ENCODE measurements around the gene GPR52.
"Not testable (repeated sequence)": the region's sequence is repeated elsewhere in the genome, so short reads cannot be mapped to it uniquely, and the experiment has no call there.

The GPR52 gene

GRCh38 chr1:174447866-174448530, at the start of gene GPR52:
GPR52 (plus strand) TSS chr1:174447964; CDS start chr1:174448112, 148 bp downstream.
- DNase-seq (ENCODE audit: low read depth, low spot score), result no peak

DNA sequence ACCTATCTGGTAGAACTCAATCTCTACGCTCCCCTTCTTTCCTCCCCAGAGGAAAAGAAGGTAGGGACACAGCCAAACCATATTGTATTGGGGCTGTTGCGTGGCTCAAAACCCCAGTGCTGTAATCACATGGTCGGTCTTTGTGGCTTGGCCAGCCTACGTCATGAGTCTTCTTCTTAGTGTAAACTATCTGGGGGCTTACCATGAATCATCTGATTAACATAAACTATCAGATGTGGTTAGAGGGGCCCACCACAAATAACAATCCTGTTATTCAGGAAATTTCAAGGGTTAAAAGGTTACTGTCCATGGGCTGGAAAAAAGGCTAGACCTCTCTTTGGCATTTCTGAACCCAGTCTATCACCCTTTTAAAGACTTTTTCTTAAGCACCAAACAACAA, 49.5 kb upstream of the GPR52 start:
- no peak for DNase-seq (ENCODE audit: low read depth, low spot score)

DNA sequence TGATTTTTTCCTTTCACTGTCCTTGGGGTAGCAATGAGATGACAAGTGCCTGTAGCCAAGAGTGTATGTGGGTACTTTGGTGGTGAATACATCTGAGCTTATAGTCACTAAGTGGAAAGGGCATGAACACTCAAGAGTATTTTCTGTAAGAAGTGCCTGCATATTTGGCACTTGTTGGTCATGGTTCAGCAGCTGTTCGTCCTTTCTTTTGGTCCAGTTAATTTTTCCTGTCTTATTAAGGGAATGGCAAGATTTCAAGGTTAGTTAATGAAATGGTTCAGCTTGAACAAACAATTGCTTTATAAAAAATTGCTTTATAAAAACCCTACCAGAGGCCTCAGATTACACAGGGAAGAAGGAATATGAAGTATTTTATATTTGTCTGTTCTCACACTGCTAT, 48.6 kb upstream of the GPR52 start:
- DNase-seq (ENCODE audit: low read depth, low spot score), result no peak

DNA sequence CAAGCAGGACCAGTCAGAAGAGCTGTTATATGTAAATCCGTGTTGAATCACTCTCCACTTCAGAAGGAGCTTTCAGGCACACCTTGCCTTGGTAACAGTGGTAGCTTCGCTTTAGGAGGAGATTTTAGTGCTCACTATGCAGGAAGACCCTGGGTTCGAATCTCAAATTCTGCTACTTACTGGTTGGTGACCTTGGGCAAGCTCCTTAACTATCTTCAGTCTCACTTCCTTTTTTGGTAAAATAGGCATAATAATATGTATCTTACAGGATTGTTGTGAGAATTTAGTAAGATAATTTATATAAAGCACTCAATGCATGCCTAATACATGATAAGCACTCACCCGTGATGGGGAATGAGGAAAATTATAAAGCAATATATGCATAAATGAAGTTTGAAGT, 46.7 kb upstream of the GPR52 start:
- no peak for DNase-seq (ENCODE audit: low read depth, low spot score)

- DNase-seq (ENCODE audit: low read depth, low spot score), result no peak
Observed at GRCh38 chr1:174405219-174405618, 42.5 kb upstream of the GPR52 start.

DNA sequence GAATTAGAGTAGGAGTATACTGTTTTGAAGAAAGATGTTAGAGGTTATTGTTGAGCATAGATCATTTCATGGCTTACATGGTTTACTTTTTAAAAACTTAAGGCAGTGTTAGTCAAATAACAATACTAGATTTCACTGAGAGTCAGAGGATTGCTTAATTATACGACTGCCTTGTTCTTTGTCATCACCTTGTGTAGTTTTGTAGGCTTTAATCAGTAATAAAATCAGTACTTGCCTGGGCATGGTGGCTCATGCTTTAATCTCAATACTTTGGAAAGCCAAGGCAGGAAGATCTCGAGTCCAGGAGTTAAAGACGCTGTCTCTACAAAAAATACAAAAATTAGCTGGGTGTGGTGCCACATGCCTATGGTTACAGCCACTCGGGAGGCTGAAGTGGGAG, 41.3 kb upstream of the GPR52 start:
- DNase-seq (ENCODE audit: low read depth, low spot score), result no peak

- DNase-seq (ENCODE audit: low read depth, low spot score), result no peak
Observed at GRCh38 chr1:174407665-174408064, 40.1 kb upstream of the GPR52 start.

GRCh38 chr1:174408146-174408545, 39.6 kb upstream of the GPR52 start:
- DNase-seq (ENCODE audit: low read depth, low spot score), result no peak

GRCh38 chr1:174409801-174410200, 38.0 kb upstream of the GPR52 start:
- DNase-seq (ENCODE audit: low read depth, low spot score), result not testable (repeated sequence)

GRCh38 chr1:174413632-174414031, 34.1 kb upstream of the GPR52 start:
- DNase-seq (ENCODE audit: low read depth, low spot score), result no peak

DNA sequence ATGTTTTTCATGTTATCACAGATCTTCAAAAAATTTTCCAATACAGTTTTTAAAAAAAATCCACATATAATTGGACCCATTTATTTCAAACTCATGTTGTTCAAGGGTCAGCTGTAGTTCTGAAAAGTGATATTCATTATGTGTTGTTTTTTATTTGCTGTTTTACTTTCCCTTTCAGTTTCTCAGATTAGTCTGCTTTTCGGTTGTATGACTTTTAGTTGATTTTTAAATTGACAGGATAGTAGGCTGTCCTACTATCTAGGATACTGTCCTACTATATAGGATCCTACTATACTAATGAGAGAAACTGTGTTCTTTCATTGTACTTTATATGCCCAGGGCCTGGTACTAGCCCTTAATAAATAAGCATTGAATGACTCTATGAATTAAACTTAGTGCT, 33.6 kb upstream of the GPR52 start:
- no peak for DNase-seq (ENCODE audit: low read depth, low spot score)

GRCh38 chr1:174415506-174415905, 32.3 kb upstream of the GPR52 start:
- DNase-seq (ENCODE audit: low read depth, low spot score), result no peak

DNA sequence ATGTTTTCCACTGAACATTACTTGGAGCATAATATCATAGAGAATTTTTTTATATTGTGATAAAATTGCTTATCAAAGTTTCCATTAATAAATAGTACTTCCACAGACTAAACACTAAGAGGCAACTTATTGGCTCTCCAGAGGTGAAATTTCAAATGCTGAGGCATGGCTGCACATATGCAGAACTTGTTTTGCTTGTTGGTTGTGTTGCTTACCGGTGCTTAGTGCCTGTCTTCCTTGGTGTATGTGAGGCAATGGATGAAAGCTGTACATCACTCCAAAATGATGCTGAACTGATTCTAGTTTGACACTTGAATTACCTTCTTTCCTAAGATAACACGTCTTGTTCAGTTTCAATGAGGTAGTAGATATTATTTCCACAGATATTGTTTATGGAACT, 29.8 kb upstream of the GPR52 start:
- DNase-seq (ENCODE audit: low read depth, low spot score), result no peak

DNA sequence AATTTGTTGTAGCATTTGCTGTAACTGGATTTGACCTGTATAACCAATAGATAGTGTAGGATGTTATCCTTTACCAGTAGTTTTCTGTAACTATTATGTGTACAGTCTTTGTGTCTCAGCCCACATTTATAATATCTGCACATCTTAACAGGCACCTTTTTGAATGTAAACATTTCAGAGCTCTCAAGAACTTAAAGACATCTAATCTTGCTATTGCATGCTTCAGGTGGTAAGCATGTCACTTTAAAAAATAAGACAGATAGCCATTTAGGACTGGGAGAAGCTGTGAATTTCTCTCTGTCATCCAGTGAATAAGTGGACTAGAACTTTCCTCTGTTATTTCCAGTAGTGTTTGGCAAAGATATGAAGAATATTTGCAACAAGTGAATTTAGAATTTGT, 22.6 kb upstream of the GPR52 start:
- no peak for DNase-seq (ENCODE audit: low read depth, low spot score)

- no peak for DNase-seq (ENCODE audit: low read depth, low spot score)
Observed at GRCh38 chr1:174426153-174426552, 21.6 kb upstream of the GPR52 start.

DNA sequence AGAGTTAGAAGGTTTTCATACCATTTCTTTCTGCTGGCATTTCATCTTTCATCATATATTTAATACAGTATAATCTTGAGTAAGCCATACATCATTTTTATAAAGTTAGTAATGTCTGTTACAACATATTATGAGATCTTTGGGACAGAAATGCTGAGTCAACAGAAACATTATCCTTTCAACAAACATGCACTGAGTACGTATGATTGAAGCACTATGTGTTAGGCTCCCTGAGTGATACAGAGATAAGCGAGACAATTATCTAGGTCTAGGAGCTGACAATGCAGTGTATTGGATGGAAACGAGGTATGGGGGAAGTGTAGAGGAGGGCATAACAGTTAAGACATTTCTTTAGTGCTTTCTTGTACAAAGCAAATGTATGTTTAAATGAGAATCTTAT, 19.7 kb upstream of the GPR52 start:
- no peak for DNase-seq (ENCODE audit: low read depth, low spot score)

GRCh38 chr1:174428739-174429138, 19.0 kb upstream of the GPR52 start:
- no peak for DNase-seq (ENCODE audit: low read depth, low spot score)

DNA sequence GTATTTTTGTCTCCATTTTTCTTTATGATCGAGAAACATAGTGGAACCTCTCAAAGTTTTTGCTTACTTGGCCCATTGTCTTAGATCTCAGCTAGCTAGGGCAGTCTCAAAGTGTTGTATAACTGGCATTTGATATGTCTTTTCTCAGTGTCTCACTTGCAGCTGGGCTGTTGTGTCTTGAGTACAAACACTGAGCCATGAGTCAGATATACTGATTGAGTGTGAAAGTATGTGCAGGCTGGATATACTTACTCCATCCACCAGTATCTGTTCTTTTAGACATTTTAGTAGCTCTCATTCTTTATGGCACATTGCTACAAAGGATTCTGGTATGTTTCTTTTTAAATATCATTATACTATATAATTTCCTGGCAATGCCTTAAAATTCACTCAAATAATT, 14.3 kb upstream of the GPR52 start:
- no peak for DNase-seq (ENCODE audit: low read depth, low spot score)

GRCh38 chr1:174445351-174445750, 2.4 kb upstream of the GPR52 start:
- no peak for DNase-seq (ENCODE audit: low read depth, low spot score)

- DNase-seq (ENCODE audit: low read depth, low spot score), result no peak
Observed at GRCh38 chr1:174445817-174446216, 1.9 kb upstream of the GPR52 start.

DNA sequence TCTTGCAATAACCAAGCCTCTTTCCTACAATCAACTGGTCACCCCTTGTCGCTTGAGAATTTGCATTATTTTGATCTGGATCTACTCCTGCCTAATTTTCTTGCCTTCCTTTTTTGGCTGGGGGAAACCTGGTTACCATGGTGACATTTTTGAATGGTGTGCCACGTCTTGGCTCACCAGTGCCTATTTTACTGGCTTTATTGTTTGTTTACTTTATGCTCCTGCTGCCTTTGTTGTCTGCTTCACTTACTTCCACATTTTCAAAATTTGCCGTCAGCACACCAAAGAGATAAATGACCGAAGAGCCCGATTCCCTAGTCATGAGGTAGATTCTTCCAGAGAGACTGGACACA, 743 bp downstream of the GPR52 start:
- no peak for DNase-seq (ENCODE audit: low read depth, low spot score)

DNA sequence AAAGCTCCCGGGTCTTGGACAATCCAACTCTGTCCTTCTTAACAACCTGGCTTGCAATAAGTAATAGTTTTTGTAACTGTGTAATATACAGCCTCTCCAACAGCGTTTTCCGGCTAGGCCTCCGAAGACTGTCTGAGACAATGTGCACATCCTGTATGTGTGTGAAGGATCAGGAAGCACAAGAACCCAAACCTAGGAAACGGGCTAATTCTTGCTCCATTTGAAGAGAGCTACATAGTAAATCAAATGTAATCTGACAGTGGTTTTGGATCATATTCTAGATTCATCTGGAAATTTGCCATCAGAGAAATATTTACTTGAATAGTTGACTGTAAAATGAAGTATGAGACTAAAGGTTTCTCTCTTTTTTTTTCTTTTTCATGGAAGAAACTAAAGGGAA, 1.2 kb downstream of the GPR52 start:
- DNase-seq (ENCODE audit: low read depth, low spot score), result no peak

GRCh38 chr1:174451408-174451807, 3.6 kb downstream of the GPR52 start:
- no peak for DNase-seq (ENCODE audit: low read depth, low spot score)

DNA sequence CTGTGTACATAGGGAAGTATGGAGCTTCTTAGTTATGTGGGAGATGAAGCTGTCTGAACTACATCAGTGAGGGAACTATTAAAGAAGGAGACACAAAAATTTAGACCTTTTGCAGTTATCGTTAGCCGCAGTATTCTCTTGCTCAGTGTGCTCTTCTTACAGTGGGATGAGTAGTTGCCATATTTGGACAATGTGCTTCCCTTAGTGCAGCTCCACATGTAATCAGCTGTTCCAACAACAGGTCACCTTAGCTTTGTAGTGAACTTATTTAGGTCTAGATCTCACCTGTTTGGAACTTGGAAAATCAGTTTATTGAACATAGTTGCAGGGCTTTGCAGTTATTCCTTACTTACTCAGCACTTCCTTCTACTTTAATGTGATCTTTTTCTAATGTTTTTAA, 18.1 kb downstream of the GPR52 start:
- no peak for DNase-seq (ENCODE audit: low read depth, low spot score)

Data from brain pericyte (primary cell).